NCI-H69 (cell line): ENCODE results near the gene RNF182.
"Not testable (repeated sequence)": the region's sequence is repeated elsewhere in the genome, so short reads cannot be mapped to it uniquely, and the experiment has no call there.

Source experiments
- DNase-seq: peaks from one replicate; lab custom pipeline; 2025; lab: John Stamatoyannopoulos, UW

Gene RNF182

GRCh38 chr6:14001329-14002012 lies 76.7 kb downstream of the RNF182 start:
- peak; percentile 53 for DNase-seq

- DNase-seq = peak; percentile 18
Measured at GRCh38 chr6:14002176-14002947, 77.6 kb downstream of the RNF182 start.

DNA sequence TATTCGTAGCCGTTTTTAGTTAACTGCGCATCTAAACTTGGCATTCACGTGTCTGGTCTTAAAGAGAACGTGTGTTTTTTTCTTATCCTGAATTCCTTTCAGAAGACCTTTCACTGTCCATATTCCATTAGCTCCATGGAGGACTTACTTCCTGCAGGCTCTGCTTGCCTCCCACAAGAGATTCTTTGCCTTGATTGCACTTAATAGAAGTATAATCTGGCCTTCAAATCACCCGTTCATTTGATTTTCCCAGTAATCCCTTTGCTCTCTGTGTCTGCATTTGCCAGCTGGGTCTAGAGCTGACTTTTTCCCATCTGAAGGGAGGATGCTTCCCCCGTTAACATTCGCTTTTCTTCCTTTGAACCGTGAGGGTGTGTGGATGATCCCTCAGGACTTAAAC lies 79.5 kb downstream of the RNF182 start:
- no peak for DNase-seq

GRCh38 chr6:14008809-14009208 lies 84.1 kb downstream of the RNF182 start:
- DNase-seq = no peak

GRCh38 chr6:14009431-14009830 lies 84.7 kb downstream of the RNF182 start:
- no peak for DNase-seq

GRCh38 chr6:14010275-14010674 lies 85.5 kb downstream of the RNF182 start:
- peak; percentile 19 for DNase-seq

DNA sequence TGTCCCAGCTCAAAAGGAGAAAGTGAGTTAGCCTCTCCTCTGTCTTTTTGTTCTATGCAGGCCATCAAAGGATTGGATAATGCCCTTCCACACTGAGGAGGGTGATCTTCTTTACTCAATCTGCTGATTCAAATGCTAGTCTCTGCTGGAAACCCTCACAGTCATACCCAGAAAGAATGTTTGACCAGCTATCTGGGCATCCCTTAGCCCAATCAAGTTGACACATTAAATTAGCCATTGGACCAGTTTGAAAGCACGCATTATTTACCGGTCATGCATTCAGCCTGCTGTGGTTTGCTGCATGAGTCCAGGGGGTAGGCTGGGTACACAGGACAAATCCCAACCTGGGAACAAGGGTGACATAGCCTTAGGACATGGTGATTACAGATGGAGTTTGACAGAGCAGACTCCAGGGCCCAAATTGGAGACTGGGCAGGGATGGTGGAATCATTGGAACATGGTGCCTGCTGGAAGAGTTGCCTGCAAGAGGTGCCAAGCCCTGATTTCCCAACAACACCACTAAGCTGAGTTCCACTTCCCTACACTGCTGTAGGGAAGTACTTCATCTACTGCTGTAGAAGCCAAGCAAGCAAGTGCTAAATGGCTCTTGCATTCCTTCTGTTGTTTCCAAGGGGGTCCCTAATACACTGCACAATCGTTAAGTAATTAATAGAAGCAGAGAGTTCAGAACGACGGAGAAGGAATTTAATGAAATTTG lies 87.7 kb downstream of the RNF182 start:
- no peak for DNase-seq

DNA sequence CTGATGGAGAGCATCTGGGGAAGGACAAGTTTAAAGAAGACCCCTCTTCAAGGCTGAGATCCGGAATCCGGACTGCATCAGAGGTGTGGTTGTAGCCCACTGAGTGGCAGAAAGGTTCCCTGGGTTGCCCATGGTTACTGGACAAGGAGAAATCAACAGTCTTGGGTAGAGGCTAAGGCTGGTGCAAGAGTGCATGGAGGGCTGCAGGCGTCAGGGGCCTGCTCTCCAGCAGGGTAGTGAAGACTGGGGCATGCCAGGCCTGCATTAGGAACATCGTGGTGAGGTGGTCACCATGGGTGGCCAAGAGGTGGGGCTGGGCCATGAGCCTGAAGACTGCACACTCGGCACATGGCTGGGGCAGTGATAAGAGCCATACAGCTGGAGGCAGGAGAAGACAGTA lies 91.2 kb downstream of the RNF182 start:
- no peak for DNase-seq

GRCh38 chr6:14016432-14016831 lies 91.7 kb downstream of the RNF182 start:
- no peak for DNase-seq

DNA sequence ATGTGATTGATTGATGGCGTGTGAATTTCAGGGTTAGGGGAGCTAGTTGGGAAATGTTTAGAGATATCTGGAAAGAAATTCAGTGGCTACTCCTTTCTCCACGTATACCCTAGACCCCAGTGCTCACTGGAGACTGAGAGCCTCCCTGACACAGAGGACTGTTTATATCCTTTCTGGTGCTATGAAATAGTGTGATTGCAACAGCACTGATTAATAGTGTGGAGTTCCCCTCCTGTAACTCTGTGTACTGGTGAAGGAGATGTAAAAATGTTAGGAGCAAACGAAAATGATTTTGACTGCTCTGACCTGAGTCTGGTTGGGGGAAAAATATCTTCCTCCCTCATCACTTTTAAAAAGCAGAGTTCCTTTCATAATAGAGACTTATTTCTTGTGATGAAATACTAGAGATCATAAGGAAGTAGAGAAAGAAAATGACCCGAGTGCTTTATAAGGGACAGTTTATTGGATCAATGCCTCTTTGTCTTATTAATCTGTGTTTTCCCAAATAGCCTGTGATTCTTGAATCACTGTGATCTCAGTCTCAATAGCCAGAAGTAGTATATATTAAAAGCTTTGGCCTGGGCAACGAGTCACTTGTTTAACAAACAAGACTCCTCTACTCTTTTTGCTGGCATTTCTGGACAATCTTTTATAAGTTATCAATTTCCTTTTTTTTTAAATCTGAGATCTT lies 92.3 kb downstream of the RNF182 start:
- DNase-seq = no peak

DNA sequence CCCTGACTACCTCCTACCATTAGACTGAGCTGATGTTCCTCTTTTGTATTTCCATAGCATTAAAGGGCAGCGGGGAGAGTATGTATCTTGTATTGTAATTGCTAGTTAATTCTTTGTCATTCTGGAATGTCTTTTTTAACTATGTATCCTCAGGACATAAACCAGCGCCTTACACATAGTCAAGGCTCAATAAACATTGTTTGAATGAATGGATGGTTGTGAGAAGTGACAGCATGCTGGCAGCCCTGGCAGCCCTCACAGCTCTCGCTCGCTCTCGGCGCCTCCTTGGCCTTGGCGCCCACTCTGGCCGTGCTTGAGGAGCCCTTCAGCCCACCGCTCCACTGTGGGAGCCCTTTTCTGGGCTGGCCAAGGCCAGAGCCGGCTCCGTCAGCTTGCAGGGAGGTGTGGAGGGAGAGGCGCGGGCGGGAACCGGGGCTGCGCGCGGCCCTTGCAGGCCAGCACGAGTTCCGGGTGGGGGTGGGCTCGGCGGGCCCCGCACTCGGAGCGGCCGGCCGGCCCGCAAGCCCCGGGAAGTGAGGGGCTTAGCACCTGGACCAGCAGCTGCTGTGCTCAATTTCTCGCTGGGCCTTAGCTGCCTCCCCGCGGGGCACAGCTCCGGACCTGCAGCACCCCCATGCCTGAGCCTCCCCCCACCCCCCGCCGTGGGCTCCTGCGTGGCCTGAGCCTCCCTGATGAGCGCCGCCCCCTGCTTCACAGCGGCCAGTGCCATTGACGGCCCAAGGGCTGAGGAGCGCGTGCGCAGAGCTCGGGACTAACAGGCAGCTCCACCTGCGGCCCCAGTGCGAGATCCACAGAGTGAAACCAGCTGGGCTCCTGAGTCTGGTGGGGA lies 93.1 kb downstream of the RNF182 start:
- no peak for DNase-seq

- DNase-seq = not testable (repeated sequence)
Measured at GRCh38 chr6:14018559-14018958, 93.8 kb downstream of the RNF182 start.

DNA sequence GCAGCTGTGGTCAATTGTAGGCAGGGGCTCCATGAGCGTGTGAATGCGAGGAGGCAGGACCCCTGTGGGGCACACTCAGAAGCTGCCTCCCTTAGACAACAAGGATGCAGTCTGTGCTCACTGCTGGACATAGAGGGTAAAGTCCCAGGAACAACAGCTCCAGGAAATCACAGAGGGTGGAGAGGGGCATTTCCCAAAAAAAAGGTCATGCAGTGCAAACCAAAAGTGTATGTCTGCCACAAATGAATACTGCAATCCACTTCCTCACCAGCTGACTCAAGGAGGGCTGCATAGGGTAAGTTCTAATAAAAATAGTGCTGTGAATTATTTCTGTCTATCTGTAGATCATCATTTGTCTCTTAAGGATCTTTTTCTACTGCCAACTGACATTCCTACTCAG lies 95.8 kb downstream of the RNF182 start:
- peak; percentile 11 for DNase-seq

GRCh38 chr6:14021449-14021848 lies 96.7 kb downstream of the RNF182 start:
- peak; percentile 66 for DNase-seq

DNA sequence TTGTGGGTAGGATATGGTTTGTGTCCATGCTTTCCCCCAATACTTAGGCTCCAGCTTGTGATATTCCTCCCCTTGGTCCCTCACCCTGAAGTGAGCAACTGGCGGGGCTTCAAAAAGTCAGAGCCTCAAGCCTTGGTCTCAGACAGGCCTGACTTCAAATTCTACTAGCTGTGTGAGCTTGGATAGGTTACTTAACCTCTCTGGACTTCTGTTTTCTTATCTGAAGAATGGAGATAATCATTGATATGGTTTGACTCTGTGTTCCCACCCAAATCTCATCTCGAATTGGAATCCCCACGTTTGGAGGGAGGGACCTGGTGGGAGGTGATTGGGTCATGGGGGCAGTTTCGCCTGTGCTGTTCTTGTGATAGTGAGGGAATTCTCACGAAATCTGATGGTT lies 97.9 kb downstream of the RNF182 start:
- no peak for DNase-seq

- DNase-seq = peak; percentile 62
Measured at GRCh38 chr6:14023855-14024254, 99.1 kb downstream of the RNF182 start.

GRCh38 chr6:14025160-14025559 lies 100.4 kb downstream of the RNF182 start:
- no peak for DNase-seq

DNA sequence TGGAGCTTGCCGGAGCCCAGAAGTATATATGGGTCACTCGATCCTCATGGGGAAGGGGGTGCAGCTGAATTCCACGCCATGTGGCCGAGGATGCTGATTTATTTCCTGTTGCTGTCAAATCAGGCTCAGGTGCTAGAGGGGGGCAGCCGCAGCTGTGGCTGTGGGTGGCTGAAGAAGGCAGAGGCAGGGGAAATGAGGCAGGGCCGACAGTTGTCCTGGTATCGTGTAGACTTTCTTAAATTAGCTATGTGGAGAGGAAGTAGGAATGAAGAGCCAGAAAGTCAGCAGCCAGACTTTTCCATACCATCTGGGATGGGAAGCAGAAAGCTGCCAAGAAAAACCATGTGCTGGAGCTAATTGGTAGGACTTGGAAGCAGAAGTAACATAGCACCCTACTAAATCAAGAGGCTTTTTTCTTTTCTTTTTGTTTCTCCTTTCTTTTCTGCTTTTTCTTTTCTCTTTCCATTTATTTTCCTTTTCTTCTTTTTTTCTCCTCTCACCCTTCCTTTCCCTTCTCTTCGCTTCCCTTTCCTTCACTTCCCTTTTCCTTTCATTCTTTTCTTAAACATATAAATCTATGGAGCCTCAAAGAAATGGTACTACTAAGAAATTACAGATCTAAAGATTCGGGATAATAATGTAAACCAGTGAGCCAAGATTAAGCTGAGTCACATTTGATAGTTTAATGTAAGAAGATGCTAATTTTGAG lies 102.2 kb downstream of the RNF182 start:
- DNase-seq = peak; percentile 25

DNA sequence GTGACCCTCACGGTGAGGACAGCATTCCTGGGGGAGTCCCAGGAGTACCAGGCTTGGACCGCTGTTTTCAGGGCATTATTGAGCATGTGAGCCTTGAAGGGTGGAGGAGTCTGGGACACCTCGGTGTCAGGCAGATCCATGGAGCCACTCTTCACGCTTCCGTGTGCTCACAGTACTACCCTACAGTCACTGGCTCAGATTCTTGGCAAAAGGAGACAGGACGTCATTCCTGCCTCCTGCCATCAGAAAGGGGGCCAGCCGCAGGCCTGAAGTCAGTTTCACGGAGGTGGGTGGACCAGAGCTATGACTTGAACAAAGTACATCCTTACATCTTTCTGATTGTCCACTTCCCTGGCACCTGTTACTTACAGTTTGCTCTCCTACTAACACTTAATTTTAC lies 103.9 kb downstream of the RNF182 start:
- no peak for DNase-seq

DNA sequence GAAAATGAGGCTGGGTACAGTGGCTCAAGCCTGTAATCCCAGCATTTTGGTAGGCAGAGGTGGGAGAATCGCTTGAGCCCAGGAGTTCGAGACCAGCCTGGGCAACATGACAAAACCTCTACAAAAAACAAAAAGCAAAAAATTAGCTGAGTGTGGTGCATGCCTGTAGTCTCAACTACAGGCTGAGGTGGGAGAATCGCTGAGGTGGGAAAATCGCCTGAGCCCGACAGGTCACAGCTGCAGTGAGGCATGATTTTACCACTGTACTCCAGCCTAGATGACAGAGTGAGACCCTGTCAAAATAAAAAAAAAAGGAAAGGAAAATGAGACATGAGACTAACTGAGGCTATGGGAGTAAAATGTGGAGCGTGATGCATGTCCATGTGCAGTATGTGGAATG lies 104.9 kb downstream of the RNF182 start:
- no peak for DNase-seq
